Neutrophil (primary cell): ENCODE results near the gene MAP3K9.

ENCODE experiments used
- H3K27ac ChIP-seq: fragments of 200-600 bp; sonication (generic); 2 replicates; pipeline ENCODE4 v1.5.1; 2016; ENCODE audit warnings: mild to moderate bottlenecking, moderate library complexity
- H3K27me3 ChIP-seq: fragments of 200-600 bp; sonication (generic); 2 replicates; pipeline ENCODE4 v1.6.0; 2016; ENCODE audit warnings: mild to moderate bottlenecking
- H3K36me3 ChIP-seq: fragments of 200-600 bp; sonication (generic); 2 replicates; pipeline ENCODE4 v1.5.1; 2017
- H3K4me1 ChIP-seq, 2 experiments: fragments of 200-600 bp in 1 of 2; sonication (generic) in 1 of 2; 1 replicate in 1 of 2; 2 replicates in 1 of 2; pipeline versions ENCODE4 v1.5.1 to v1.6.1; 2013 to 2016; ENCODE audit warnings: low read depth in 1 of 2, low read length in 1 of 2, mild to moderate bottlenecking in 1 of 2, moderate library complexity in 1 of 2; ENCODE audit not compliant: control insufficient read depth in 1 of 2, insufficient read depth in 1 of 2
- H3K4me3 ChIP-seq, 2 experiments: fragments of 200-600 bp in 1 of 2; sonication (generic) in 1 of 2; 1 replicate in 1 of 2; 2 replicates in 1 of 2; pipeline ENCODE4 v1.5.1; 2013 to 2016; ENCODE audit warnings: low read depth in 1 of 2, low read length in 1 of 2, mild to moderate bottlenecking in 1 of 2, moderate library complexity in 1 of 2
- H3K9me3 ChIP-seq: fragments of 200-600 bp; sonication (generic); 2 replicates; pipeline ENCODE4 v1.5.1; 2016
- TF ChIP-seq, protein P1 (sequence below): fragments of 200-600 bp; sonication (generic); IDR thresholded peaks from 2 replicates; pipeline ENCODE4 v1.5.1; 2016; ENCODE audit warnings: antibody characterized with exemption

Gene MAP3K9

GRCh38 chr14:70702161-70702560, 107.2 kb downstream of the MAP3K9 start:
- TF ChIP-seq, protein P1, sequence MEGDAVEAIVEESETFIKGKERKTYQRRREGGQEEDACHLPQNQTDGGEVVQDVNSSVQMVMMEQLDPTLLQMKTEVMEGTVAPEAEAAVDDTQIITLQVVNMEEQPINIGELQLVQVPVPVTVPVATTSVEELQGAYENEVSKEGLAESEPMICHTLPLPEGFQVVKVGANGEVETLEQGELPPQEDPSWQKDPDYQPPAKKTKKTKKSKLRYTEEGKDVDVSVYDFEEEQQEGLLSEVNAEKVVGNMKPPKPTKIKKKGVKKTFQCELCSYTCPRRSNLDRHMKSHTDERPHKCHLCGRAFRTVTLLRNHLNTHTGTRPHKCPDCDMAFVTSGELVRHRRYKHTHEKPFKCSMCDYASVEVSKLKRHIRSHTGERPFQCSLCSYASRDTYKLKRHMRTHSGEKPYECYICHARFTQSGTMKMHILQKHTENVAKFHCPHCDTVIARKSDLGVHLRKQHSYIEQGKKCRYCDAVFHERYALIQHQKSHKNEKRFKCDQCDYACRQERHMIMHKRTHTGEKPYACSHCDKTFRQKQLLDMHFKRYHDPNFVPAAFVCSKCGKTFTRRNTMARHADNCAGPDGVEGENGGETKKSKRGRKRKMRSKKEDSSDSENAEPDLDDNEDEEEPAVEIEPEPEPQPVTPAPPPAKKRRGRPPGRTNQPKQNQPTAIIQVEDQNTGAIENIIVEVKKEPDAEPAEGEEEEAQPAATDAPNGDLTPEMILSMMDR, result no peak

GRCh38 chr14:70701610-70702009, 107.7 kb downstream of the MAP3K9 start:
- Histone ChIP-seq H3K9me3 (no peaks in the 10 kb centered on the region), H3K36me3 (no peaks in the 10 kb centered on the region), H3K4me1 (peaks cover 15 to 17% of the 10 kb centered on the region in 2 experiments), H3K4me3 (no peak overlapping the region), H3K27me3 (peaks cover 11% of the 10 kb centered on the region), H3K27ac (peak overlapping the region; percentile 21)
- TF ChIP-seq, protein P1, result no peak

More at GRCh38 chr14:70702161-70702560, 107.2 kb downstream of the MAP3K9 start:
- H3K27me3 ChIP-seq, result peaks cover 11% of the 10 kb centered on the region
- no peaks in the 10 kb centered on the region for H3K36me3 ChIP-seq
- H3K27ac ChIP-seq, result no peak overlapping the region
- peaks cover 15 to 17% of the 10 kb centered on the region in 2 experiments for H3K4me1 ChIP-seq
- H3K9me3 ChIP-seq, result no peaks in the 10 kb centered on the region
- no peak overlapping the region for H3K4me3 ChIP-seq

- H3K36me3 ChIP-seq, result no peaks in the 10 kb centered on the region
- H3K27me3 ChIP-seq, result peaks cover 11% of the 10 kb centered on the region
- no peaks in the 10 kb centered on the region for H3K9me3 ChIP-seq
- no peak overlapping the region for H3K4me3 ChIP-seq
- H3K4me1 ChIP-seq, result peaks cover 15 to 17% of the 10 kb centered on the region in 2 experiments
- H3K27ac ChIP-seq, result peak overlapping the region; percentile 21
- TF ChIP-seq, protein P1, result no peak
These were observed 108.2 kb downstream of the MAP3K9 start for GRCh38 chr14:70700955-70701585.

DNA sequence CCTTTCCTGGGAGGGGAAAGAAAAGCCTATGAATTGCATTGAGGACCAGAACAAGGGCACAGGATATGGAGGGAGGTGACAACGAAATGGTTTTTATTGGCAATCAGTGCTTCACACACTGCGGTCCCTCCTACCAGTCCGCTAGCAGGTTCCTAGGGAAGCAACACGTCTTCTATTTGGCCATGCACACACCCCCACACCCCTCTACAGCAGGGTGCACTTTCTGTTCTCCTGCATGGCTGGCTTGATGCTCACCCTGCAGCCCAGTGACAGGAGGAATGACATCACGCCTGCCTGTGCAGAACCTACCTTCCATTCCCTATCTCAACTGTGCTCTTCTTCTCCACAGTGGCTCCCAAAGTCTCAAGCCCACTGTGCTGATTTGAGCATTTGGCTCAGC, 109.7 kb downstream of the MAP3K9 start:
- Histone ChIP-seq H3K27me3 (no peaks in the 10 kb centered on the region), H3K9me3 (no peaks in the 10 kb centered on the region), H3K4me3 (no peak overlapping the region), H3K27ac (no peak overlapping the region), H3K36me3 (no peaks in the 10 kb centered on the region), H3K4me1 (peaks cover 15 to 17% of the 10 kb centered on the region in 2 experiments)
- TF ChIP-seq, protein P1, result no peak

GRCh38 chr14:70698288-70698687, 111.0 kb downstream of the MAP3K9 start:
- TF ChIP-seq, protein P1, result no peak
- no peaks in the 10 kb centered on the region for H3K9me3 ChIP-seq
- peaks cover 15 to 17% of the 10 kb centered on the region in 2 experiments for H3K4me1 ChIP-seq
- peak overlapping the region; percentile 43 for H3K27ac ChIP-seq
- no peaks in the 10 kb centered on the region for H3K27me3 ChIP-seq
- no peaks in the 10 kb centered on the region for H3K36me3 ChIP-seq
- H3K4me3 ChIP-seq, result no peak overlapping the region
